ENCODE data around the gene CEP290. TPM values are rescaled to one million over a fixed set of nuclear protein-coding genes. Genes with fewer than 3 reads are reported as not detected.

CEP290 gene
- total RNA-seq, 4 donors from 2014 or later = 5.6 to 77.8 (median 16.3) TPM

DNA sequence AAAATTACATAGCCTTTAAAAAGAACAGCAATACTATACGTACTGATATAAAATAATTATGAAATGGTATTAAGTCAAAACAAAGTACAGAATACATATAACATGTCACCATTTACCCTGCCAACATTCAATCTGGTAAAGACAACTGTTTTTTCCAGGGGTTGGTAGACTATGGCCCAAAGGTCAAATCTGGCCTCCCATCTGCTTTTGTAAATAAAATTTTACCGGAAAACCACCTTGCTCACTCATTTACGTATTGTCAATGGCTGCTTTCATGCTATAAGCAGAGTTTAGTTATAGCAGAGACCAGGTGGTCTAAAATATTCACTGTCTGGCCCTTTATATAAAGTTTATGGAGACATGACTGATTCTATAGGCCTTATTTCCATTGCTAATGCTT is 14.0 kb downstream of the CEP290 start:
- H3K27me3 ChIP-seq = no peaks in the 10 kb centered on the region
- TF ChIP-seq CTCF (IDR thresholded peaks at IDR 0.05) (no peak), POLR2A (IDR thresholded peaks at IDR 0.05) (no peak)
- H3K4me3 ChIP-seq = no peak overlapping the region
- intact Hi-C loops (cut with DNase I; ENCODE audit: low total_unique reads) = no loop called here
- H3K9me3 ChIP-seq = no peaks in the 10 kb centered on the region
- H3K27ac ChIP-seq = no peak overlapping the region
- DNase-seq = no peak
- H3K36me3 ChIP-seq = no peaks in the 10 kb centered on the region
- H3K4me1 ChIP-seq = no peaks in the 10 kb centered on the region

DNA sequence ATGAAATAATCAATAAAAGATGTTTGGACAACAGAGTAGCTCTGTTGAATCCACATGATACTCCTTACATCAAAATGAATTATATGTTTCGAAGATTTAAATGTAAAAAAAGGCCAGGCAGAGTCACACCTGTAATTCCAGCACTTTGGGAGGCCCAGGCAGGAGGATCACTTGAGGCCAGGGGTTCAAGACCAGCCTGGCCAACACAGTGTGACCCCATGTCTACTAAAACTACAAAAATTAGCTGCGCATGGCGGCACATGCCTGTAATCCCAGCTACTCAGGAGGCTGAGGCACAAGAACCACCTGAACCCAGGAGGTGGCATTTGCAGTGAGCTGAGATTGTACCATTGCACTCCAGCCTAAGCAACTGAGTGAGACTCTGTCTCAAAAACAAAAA is 14.8 kb downstream of the CEP290 start:
- Histone ChIP-seq H3K9me3 (no peaks in the 10 kb centered on the region), H3K27me3 (no peaks in the 10 kb centered on the region), H3K36me3 (no peaks in the 10 kb centered on the region), H3K27ac (no peak overlapping the region), H3K4me3 (no peak overlapping the region), H3K4me1 (no peaks in the 10 kb centered on the region)
- DNase-seq = no peak
- intact Hi-C loops (cut with DNase I; ENCODE audit: low total_unique reads) = no loop called here
- TF ChIP-seq POLR2A (IDR thresholded peaks at IDR 0.05) = no peak
- no peak for TF ChIP-seq CTCF (IDR thresholded peaks at IDR 0.05)

DNA sequence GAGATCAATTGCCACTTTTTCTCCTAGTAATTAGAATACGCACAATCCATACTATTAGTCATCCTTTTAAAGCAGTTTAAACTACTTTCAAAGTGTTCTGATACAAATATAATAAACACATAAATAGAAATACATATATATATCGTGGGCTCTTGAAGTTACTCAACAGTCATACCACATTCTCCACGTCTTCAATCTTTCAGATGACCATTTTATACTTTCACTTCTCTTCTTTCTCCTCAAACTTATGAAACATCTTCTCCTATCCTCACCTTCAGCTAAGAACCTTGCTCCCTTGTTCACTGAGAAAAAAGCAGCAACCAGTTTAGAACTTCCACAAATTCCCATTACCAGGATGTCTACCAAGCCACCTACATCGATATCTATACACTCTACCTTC is 19.2 kb downstream of the CEP290 start:
- TF ChIP-seq CTCF (IDR thresholded peaks at IDR 0.05) (no peak), POLR2A (IDR thresholded peaks at IDR 0.05) (no peak)
- intact Hi-C loops (cut with DNase I; ENCODE audit: low total_unique reads) = no loop called here
- H3K9me3 ChIP-seq = no peaks in the 10 kb centered on the region
- no peaks in the 10 kb centered on the region for H3K4me1 ChIP-seq
- no peak for DNase-seq
- no peak overlapping the region for H3K4me3 ChIP-seq
- no peaks in the 10 kb centered on the region for H3K27me3 ChIP-seq
- no peak overlapping the region for H3K27ac ChIP-seq
- no peaks in the 10 kb centered on the region for H3K36me3 ChIP-seq

GRCh38 chr12:88113871-88114270 is 28.0 kb downstream of the CEP290 start:
- DNase-seq = no peak
- H3K27me3 ChIP-seq = no peaks in the 10 kb centered on the region
- no peaks in the 10 kb centered on the region for H3K9me3 ChIP-seq
- H3K4me3 ChIP-seq = no peak overlapping the region
- H3K36me3 ChIP-seq = no peaks in the 10 kb centered on the region
- intact Hi-C loops (cut with DNase I; ENCODE audit: low total_unique reads) = no loop called here
- no peaks in the 10 kb centered on the region for H3K4me1 ChIP-seq
- TF ChIP-seq CTCF (IDR thresholded peaks at IDR 0.05) (no peak), POLR2A (IDR thresholded peaks at IDR 0.05) (no peak)
- no peak overlapping the region for H3K27ac ChIP-seq

DNA sequence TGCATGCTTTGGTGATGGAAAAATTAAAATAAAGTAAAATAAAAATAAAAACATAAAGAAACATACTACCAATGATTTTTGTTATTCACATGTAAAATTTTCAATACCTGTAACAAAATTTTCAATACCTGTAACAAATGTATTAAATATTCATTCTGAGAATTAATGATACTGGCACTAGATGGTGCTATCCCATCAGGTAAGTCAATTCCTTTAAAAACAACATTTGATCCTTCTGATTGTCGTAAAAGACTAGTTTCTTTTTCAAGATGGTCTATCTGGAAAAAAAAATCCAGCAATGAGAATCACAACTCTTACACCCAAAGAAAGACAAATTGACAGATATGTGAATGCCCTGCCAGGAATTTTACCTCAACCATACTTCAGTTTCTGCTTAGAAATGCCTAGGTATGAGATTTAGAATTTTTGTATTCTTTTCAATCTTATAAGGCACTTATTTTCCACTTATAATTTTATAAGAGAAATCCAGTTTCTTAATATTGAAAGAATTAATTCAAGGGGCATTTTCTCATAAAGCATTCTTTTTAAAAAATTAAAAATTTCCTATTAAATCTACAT is 30.7 kb downstream of the CEP290 start:
- H3K27ac ChIP-seq = no peak overlapping the region
- peak; percentile 40 to 53 (median 44) for TF ChIP-seq CTCF (IDR thresholded peaks at IDR 0.05)
- no peak for TF ChIP-seq POLR2A (IDR thresholded peaks at IDR 0.05)
- no peak for DNase-seq
- intact Hi-C loops (cut with DNase I; ENCODE audit: low total_unique reads) = no loop called here
- H3K4me1 ChIP-seq = no peaks in the 10 kb centered on the region
- no peaks in the 10 kb centered on the region for H3K36me3 ChIP-seq
- no peaks in the 10 kb centered on the region for H3K27me3 ChIP-seq
- H3K9me3 ChIP-seq = no peaks in the 10 kb centered on the region
- no peak overlapping the region for H3K4me3 ChIP-seq

Data from uterus (tissue), 4 donors.